K562 (cell line): ENCODE measurements around the gene CLK3. TPM values are rescaled to one million over a fixed set of nuclear protein-coding genes. Genes with fewer than 3 reads are reported as not detected.

Source experiments
- CCNT2 ChIP-seq: IDR thresholded peaks from 2 replicates; pipeline ENCODE4 v1.6.1; 2011; ENCODE audit warnings: borderline replicate concordance, low read depth, mild to moderate bottlenecking, moderate library complexity, mixed read lengths, low read length; ENCODE audit not compliant: insufficient read length; ENCODE audit errors: extremely low read depth
- HDGF ChIP-seq: fragments of 450-650 bp; IDR thresholded peaks from 2 replicates; pipeline ENCODE4 v1.6.1; 2016
- LARP7 ChIP-seq: fragments of 450-650 bp; IDR thresholded peaks from 2 replicates; pipeline ENCODE4 v1.6.1; 2016
- NFXL1 ChIP-seq: fragments of 450-650 bp; formaldehyde crosslinking; IDR thresholded peaks from 2 replicates; pipeline ENCODE4 v1.4.0; 2021; ENCODE audit warnings: mild to moderate bottlenecking
- NR4A1 ChIP-seq, 2 experiments: fragments of 250-450 bp in 1 of 2; fragments of 450-650 bp in 1 of 2; sonication (Bioruptor Pico) in 1 of 2; IDR thresholded peaks; 2 replicates each; pipeline versions ENCODE4 v1.4.0 to v1.6.1; 2016 to 2020; ENCODE audit warnings: mild to moderate bottlenecking in 2 of 2, missing compliant biosample characterization in 1 of 2, missing genetic modification characterization in 1 of 2, moderate library complexity in 1 of 2
- POU5F1 ChIP-seq: fragments of 150-350 bp; IDR thresholded peaks from 2 replicates; pipeline ENCODE4 v1.6.1; 2014; ENCODE audit warnings: borderline replicate concordance, low read length, low read depth, mild to moderate bottlenecking; ENCODE audit not compliant: partially characterized antibody
- SIN3A ChIP-seq, 2 experiments: fragments of 150-350 bp in 1 of 2; IDR thresholded peaks; 2 replicates each; pipeline ENCODE4 v1.6.1; 2011 to 2016; ENCODE audit warnings: borderline replicate concordance in 2 of 2, low read depth in 2 of 2, low read length in 2 of 2, mild to moderate bottlenecking in 2 of 2, moderate library complexity in 2 of 2; ENCODE audit not compliant: control insufficient read depth in 1 of 2
- TRIM24 ChIP-seq, 2 experiments: fragments of 450-650 bp; IDR thresholded peaks; 2 replicates each; pipeline ENCODE4 v1.6.1; 2016
- ZNF197 ChIP-seq: fragments of 200-800 bp; sonication (Bioruptor generic); IDR thresholded peaks from 2 replicates; pipeline ENCODE4 v1.6.1; 2016; ENCODE audit warnings: low read depth, missing genetic modification characterization, missing compliant biosample characterization
- ZNF224 ChIP-seq: sonication (generic); formaldehyde crosslinking; IDR thresholded peaks from 2 replicates; pipeline ENCODE4 v1.8.0; 2022; ENCODE audit warnings: mild to moderate bottlenecking, missing genetic modification reagents
- polyA plus RNA-seq, 8 experiments: library from polyadenylated mRNA; depleted of rRNA in 4 of 8; stranded (reverse) in 5 of 8; unstranded in 3 of 8; fragments of >200 nt; fragmentation: Nextera tagmentation in 2 of 8; fragmentation: Illumina TruSeq in 1 of 8; extraction: Ambion mirVana in 2 of 8; extraction: Trizol in 1 of 8; gene quantifications; 2 replicates each; pipeline versions ENCODE4 v1.2.1 to v1.2.3, GENCODE V29; 2011 to 2014; ENCODE audit warnings: inconsistent platforms in 1 of 8, missing spikeins in 1 of 8
- total RNA-seq, 7 experiments: library from RNA; depleted of rRNA in 6 of 7; stranded (reverse); fragments of >200 nt in 6 of 7; fragmentation: Illumina TruSeq in 2 of 7; extraction: Trizol in 2 of 7; gene quantifications; 2 replicates each; pipeline versions ENCODE4 v1.2.1 to v1.2.3, GENCODE V29; 2011 to 2021; ENCODE audit warnings: low replicate concordance in 1 of 7
- TF ChIP-seq, protein P1 (sequence below), 2 experiments: fragments of 450-650 bp; IDR thresholded peaks; 2 replicates each; pipeline ENCODE4 v1.6.1; 2018; ENCODE audit warnings: mild to moderate bottlenecking in 2 of 2, low read depth in 1 of 2; ENCODE audit not compliant: partially characterized antibody in 2 of 2
- TF ChIP-seq, protein P2 (sequence below), 2 experiments: fragments of 200-800 bp in 1 of 2; sonication (Bioruptor generic) in 1 of 2; sonication (generic) in 1 of 2; formaldehyde crosslinking in 1 of 2; IDR thresholded peaks in 1 of 2; conservative IDR thresholded peaks in 1 of 2; 2 replicates each; pipeline versions ENCODE4 v1.5.0 to v1.6.1; 2016 to 2020; ENCODE audit warnings: missing compliant biosample characterization in 1 of 2, missing genetic modification characterization in 1 of 2, missing genetic modification reagents in 1 of 2
- TF ChIP-seq, protein P3 (sequence below): sonication (generic); formaldehyde crosslinking; IDR thresholded peaks from 2 replicates; pipeline ENCODE4 v1.8.0; 2023; ENCODE audit warnings: mild to moderate bottlenecking, missing genetic modification reagents
- TF ChIP-seq, protein P4 (sequence below): fragments of 450-650 bp; IDR thresholded peaks from 2 replicates; pipeline ENCODE4 v1.6.1; 2016

The CLK3 gene
- total and polyA plus RNA-seq, 9 of the 15 experiments (the other 6 are each of a cell fraction or from before 2014, with no cell fraction given) = 1.2 to 95.2 (median 51.7) TPM

DNA sequence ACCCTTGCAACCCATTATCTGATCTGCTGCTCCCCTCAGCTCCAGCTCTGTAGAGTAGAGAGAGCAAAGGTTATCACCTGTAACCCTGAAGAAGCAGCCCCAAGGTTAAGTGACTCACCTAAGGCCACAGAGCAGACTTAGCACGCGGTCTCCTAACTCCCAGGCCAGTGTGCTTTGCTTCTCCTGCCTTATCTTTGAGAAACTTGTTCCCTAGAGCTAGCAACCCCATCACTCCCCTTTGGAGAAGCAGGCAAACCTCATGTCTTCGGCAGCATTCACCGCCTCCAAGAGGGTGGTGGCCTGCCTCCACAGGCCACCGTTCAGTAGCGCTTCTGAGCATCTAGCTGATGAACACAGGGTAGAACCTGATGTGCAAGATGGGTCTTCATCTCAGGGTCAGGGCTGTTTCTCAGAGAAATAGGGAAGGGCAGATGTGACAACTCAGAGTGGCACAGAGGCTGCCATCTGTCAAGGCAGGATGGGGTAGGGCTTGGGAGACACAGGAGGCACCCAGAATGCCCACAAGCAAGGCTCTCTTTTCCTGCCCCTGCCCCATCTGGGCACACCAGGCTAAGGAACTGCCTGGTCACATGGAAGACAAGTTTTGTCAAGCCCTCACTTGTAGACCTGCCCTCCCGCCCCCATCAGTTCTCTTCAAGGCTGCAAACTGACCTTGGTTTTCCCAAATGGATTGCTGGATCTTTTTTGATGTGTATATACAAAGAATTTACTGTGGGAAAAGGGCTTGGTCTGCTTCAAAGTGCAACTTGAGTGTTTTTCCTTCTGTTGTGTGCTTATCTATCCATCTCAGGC, 34.9 kb upstream of the CLK3 start (continued):
- TF ChIP-seq, protein P1, sequence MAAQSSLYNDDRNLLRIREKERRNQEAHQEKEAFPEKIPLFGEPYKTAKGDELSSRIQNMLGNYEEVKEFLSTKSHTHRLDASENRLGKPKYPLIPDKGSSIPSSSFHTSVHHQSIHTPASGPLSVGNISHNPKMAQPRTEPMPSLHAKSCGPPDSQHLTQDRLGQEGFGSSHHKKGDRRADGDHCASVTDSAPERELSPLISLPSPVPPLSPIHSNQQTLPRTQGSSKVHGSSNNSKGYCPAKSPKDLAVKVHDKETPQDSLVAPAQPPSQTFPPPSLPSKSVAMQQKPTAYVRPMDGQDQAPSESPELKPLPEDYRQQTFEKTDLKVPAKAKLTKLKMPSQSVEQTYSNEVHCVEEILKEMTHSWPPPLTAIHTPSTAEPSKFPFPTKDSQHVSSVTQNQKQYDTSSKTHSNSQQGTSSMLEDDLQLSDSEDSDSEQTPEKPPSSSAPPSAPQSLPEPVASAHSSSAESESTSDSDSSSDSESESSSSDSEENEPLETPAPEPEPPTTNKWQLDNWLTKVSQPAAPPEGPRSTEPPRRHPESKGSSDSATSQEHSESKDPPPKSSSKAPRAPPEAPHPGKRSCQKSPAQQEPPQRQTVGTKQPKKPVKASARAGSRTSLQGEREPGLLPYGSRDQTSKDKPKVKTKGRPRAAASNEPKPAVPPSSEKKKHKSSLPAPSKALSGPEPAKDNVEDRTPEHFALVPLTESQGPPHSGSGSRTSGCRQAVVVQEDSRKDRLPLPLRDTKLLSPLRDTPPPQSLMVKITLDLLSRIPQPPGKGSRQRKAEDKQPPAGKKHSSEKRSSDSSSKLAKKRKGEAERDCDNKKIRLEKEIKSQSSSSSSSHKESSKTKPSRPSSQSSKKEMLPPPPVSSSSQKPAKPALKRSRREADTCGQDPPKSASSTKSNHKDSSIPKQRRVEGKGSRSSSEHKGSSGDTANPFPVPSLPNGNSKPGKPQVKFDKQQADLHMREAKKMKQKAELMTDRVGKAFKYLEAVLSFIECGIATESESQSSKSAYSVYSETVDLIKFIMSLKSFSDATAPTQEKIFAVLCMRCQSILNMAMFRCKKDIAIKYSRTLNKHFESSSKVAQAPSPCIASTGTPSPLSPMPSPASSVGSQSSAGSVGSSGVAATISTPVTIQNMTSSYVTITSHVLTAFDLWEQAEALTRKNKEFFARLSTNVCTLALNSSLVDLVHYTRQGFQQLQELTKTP (IDR thresholded peaks at IDR 0.05; ENCODE audit: low read depth in 1 of 2, partially characterized antibody in 2 of 2) = no peak
- TF ChIP-seq POU5F1 (no peak), ZNF224 (CRISPR knock-in tag) (no peak), SIN3A (IDR thresholded peaks at IDR 0.05; ENCODE audit: borderline replicate concordance in 2 of 2, control insufficient read depth in 1 of 2, low read depth in 2 of 2, low read length in 2 of 2) (no peak; a peak in 1 of 4 replicates), NR4A1 (CRISPR knock-in tag; IDR thresholded peaks at IDR 0.05) (no peak), NR4A1 (tag; IDR thresholded peaks at IDR 0.05) (no peak), TRIM24 (IDR thresholded peaks at IDR 0.05) (0 out of 4 replicates have a peak, but pooled peaks of 1 of the 2 experiments have one; percentile 36), HDGF (no peak), NFXL1 (CRISPR knock-in tag) (no peak), ZNF197 (CRISPR knock-in tag) (no peak), CCNT2 (peak; percentile 45), LARP7 (no peak)
- TF ChIP-seq, protein P2, sequence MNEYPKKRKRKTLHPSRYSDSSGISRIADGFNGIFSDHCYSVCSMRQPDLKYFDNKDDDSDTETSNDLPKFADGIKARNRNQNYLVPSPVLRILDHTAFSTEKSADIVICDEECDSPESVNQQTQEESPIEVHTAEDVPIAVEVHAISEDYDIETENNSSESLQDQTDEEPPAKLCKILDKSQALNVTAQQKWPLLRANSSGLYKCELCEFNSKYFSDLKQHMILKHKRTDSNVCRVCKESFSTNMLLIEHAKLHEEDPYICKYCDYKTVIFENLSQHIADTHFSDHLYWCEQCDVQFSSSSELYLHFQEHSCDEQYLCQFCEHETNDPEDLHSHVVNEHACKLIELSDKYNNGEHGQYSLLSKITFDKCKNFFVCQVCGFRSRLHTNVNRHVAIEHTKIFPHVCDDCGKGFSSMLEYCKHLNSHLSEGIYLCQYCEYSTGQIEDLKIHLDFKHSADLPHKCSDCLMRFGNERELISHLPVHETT (CRISPR knock-in tag; conservative IDR thresholded peaks at IDR 0.05 in 1 of 2, IDR thresholded peaks at IDR 0.05 in 1 of 2) = no peak
- TF ChIP-seq, protein P3, sequence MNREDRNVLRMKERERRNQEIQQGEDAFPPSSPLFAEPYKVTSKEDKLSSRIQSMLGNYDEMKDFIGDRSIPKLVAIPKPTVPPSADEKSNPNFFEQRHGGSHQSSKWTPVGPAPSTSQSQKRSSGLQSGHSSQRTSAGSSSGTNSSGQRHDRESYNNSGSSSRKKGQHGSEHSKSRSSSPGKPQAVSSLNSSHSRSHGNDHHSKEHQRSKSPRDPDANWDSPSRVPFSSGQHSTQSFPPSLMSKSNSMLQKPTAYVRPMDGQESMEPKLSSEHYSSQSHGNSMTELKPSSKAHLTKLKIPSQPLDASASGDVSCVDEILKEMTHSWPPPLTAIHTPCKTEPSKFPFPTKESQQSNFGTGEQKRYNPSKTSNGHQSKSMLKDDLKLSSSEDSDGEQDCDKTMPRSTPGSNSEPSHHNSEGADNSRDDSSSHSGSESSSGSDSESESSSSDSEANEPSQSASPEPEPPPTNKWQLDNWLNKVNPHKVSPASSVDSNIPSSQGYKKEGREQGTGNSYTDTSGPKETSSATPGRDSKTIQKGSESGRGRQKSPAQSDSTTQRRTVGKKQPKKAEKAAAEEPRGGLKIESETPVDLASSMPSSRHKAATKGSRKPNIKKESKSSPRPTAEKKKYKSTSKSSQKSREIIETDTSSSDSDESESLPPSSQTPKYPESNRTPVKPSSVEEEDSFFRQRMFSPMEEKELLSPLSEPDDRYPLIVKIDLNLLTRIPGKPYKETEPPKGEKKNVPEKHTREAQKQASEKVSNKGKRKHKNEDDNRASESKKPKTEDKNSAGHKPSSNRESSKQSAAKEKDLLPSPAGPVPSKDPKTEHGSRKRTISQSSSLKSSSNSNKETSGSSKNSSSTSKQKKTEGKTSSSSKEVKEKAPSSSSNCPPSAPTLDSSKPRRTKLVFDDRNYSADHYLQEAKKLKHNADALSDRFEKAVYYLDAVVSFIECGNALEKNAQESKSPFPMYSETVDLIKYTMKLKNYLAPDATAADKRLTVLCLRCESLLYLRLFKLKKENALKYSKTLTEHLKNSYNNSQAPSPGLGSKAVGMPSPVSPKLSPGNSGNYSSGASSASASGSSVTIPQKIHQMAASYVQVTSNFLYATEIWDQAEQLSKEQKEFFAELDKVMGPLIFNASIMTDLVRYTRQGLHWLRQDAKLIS (CRISPR knock-in tag) = no peak
- TF ChIP-seq, protein P4, sequence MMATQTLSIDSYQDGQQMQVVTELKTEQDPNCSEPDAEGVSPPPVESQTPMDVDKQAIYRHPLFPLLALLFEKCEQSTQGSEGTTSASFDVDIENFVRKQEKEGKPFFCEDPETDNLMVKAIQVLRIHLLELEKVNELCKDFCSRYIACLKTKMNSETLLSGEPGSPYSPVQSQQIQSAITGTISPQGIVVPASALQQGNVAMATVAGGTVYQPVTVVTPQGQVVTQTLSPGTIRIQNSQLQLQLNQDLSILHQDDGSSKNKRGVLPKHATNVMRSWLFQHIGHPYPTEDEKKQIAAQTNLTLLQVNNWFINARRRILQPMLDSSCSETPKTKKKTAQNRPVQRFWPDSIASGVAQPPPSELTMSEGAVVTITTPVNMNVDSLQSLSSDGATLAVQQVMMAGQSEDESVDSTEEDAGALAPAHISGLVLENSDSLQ = no peak
